ENCODE results near the gene ENG.

Gene ENG

GRCh38 chr9:127812011-127812410 is 42.4 kb downstream of the ENG start:
- Histone ChIP-seq H3K27ac (ENCODE audit: extremely low read depth, low read depth, low read length) (no peak overlapping the region), H3K4me1 (ENCODE audit: control insufficient read depth, insufficient read depth, low read length) (no peaks in the 10 kb centered on the region), H3K36me3 (ENCODE audit: control insufficient read depth in 2 of 2, insufficient read depth in 1 of 2, low read length in 2 of 2) (peaks cover 0 to 70% of the 10 kb centered on the region in 2 experiments; a peak in 2 of 3 replicates), H3K9me3 (ENCODE audit: control insufficient read depth, insufficient read depth, low read depth, low read length) (no peaks in the 10 kb centered on the region), H3K4me3 (ENCODE audit: low read depth, low read length) (no peak overlapping the region)
- CTCF ChIA-PET = interaction anchor here (1.7 kb wide), 1 partner anchor 77 kb away, joined by 6 read pairs; the partner anchor contains the start of gene TOR2A
- POLR2A ChIA-PET = no interaction called here
- TF ChIP-seq ZNF792 (tag by site-specific recombination; IDR thresholded peaks at IDR 0.05) = no peak
- no peak for TF ChIP-seq ZNF311 (tag by site-specific recombination; IDR thresholded peaks at IDR 0.05; ENCODE audit: borderline replicate concordance)
- TF ChIP-seq ZNF560 (tag by site-specific recombination; IDR thresholded peaks at IDR 0.05; ENCODE audit: borderline replicate concordance) = no peak
- TF ChIP-seq SETDB1 (IDR thresholded peaks at IDR 0.05; ENCODE audit: insufficient read length, low read length) = no peak
- no peak for TF ChIP-seq ZNF280D (tag by site-specific recombination; IDR thresholded peaks at IDR 0.05)
- TF ChIP-seq ZNF391 (tag by site-specific recombination; IDR thresholded peaks at IDR 0.05; ENCODE audit: borderline replicate concordance, low read depth) = no peak

- no peaks in the 10 kb centered on the region for H3K4me1 ChIP-seq (ENCODE audit: control insufficient read depth, insufficient read depth, low read length)
- H3K36me3 ChIP-seq (ENCODE audit: control insufficient read depth in 2 of 2, insufficient read depth in 1 of 2, low read length in 2 of 2) = peaks cover 4 to 82% of the 10 kb centered on the region in 2 experiments; a peak in 2 of 3 replicates
- ChIA-PET POLR2A (no interaction called here), CTCF (no interaction called here)
- H3K9me3 ChIP-seq (ENCODE audit: control insufficient read depth, insufficient read depth, low read depth, low read length) = no peaks in the 10 kb centered on the region
- H3K27ac ChIP-seq (ENCODE audit: extremely low read depth, low read depth, low read length) = no peak overlapping the region
- no peak overlapping the region for H3K4me3 ChIP-seq (ENCODE audit: low read depth, low read length)
- TF ChIP-seq ZBTB10 (tag by site-specific recombination; IDR thresholded peaks at IDR 0.05) (no peak), ZNF530 (tag by site-specific recombination; IDR thresholded peaks at IDR 0.05; ENCODE audit: low read depth) (no peak), ZNF548 (tag by site-specific recombination; IDR thresholded peaks at IDR 0.05) (no peak), ZNF169 (tag by site-specific recombination; IDR thresholded peaks at IDR 0.05) (no peak), BCL11B (tag by site-specific recombination; IDR thresholded peaks at IDR 0.05; ENCODE audit: low read depth) (no peak), ZNF157 (tag by site-specific recombination; IDR thresholded peaks at IDR 0.05) (no peak), ZBTB17 (tag by site-specific recombination; IDR thresholded peaks at IDR 0.05) (no peak), ZNF302 (tag by site-specific recombination; IDR thresholded peaks at IDR 0.05; ENCODE audit: low read depth) (no peak), ATF2 (tag by site-specific recombination; IDR thresholded peaks at IDR 0.05; ENCODE audit: low read depth) (no peak), PBX3 (CRISPR knock-in tag; IDR thresholded peaks at IDR 0.05) (no peak), PATZ1 (tag by site-specific recombination; IDR thresholded peaks at IDR 0.05) (no peak), MEIS1 (CRISPR knock-in tag; IDR thresholded peaks at IDR 0.05; ENCODE audit: borderline replicate concordance) (no peak), CTCF (tag by site-specific recombination; IDR thresholded peaks at IDR 0.05) (no peak), ZNF350 (tag by site-specific recombination; IDR thresholded peaks at IDR 0.05) (no peak)
These were observed 43.9 kb downstream of the ENG start for GRCh38 chr9:127810378-127811187.

All from HEK293 (cell line).